GM18951 (cell line): Measurements from ENCODE around the gene GRID1.

Source experiments
- POLR2A ChIP-seq: IDR thresholded peaks from 4 replicates; pipeline ENCODE4 v1.6.1; 2011; ENCODE audit warnings: mild to moderate bottlenecking; ENCODE audit not compliant: insufficient read length, insufficient read depth; ENCODE audit errors: extremely low read depth
- in situ Hi-C: fragments of 300-500 bp; cut with MboI; formaldehyde crosslinking; loops from one replicate; pipeline ENCODE4 v1.12.0; 2022; ENCODE audit warnings: low sequenced_read_pairs, mixed read lengths, inconsistent platforms; ENCODE audit not compliant: unreplicated experiment

The GRID1 gene

DNA sequence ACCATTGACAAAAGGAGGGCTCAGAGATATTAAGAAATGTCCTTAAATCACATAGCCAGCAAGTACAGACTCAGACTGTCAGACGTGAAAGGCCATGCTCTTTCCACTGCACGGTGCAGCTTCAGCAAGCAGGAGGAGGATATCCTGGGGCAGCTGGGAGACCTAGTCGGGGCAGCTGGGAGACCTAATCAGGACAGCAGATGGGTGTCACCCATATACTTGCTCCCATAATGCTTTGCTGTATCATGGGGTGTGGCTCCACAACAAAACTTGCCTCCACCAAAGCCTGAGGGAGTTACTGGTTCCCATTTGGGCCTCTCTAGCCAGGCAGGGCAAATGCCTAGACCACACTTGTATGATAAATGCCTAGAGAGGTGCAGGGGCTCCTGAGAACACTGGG is 55.4 kb downstream of the GRID1 start:
- no peak for TF ChIP-seq POLR2A
- in situ Hi-C loops = no loop called here

GRCh38 chr10:86310702-86311101 is 55.9 kb downstream of the GRID1 start:
- no peak for TF ChIP-seq POLR2A
- in situ Hi-C loops = no loop called here

DNA sequence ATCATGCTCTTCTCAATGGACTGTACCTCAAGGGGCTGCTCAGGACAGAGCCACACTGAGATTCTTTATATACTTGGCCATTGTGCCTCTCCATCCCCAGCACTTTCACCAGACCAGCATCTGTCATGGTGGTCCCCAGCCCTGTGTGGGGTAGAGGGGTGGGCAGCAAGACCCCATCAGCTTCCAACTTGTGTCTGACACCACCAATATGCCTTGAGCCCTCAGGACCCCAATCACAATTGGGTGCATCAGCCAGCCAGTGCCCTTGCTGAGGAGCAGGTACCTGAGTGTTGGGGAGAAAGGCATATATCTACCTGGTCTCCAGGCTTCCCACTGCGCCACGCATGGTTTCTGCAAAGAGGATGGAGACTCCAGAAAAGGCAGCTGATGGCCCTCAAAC is 56.3 kb downstream of the GRID1 start:
- TF ChIP-seq POLR2A = no peak
- in situ Hi-C loops = no loop called here

- in situ Hi-C loops = no loop called here
- TF ChIP-seq POLR2A = no peak
These were observed 58.5 kb downstream of the GRID1 start for GRCh38 chr10:86308056-86308455.

- TF ChIP-seq POLR2A = no peak
- in situ Hi-C loops = no loop called here
These were observed 59.8 kb downstream of the GRID1 start for GRCh38 chr10:86306628-86307278.

DNA sequence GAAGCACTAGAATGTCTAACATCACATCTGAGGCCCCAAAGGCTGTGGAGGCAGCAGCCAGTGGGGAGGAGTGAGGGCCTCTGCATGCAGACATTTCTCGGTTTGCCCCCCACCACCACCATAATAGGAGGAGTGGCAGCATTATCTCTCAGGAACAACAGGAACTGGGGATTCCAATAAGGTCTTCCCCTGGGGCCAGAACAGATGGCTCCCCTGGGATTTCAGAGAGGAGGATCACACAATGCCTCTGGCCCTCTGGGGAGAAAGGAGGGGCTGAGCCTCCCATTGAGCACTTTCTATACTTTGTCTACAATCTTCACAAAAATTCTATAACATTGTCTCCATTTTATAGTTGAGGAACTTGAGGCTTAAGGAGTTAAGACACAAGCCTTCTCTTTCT is 61.1 kb downstream of the GRID1 start:
- no peak for TF ChIP-seq POLR2A
- in situ Hi-C loops = no loop called here

DNA sequence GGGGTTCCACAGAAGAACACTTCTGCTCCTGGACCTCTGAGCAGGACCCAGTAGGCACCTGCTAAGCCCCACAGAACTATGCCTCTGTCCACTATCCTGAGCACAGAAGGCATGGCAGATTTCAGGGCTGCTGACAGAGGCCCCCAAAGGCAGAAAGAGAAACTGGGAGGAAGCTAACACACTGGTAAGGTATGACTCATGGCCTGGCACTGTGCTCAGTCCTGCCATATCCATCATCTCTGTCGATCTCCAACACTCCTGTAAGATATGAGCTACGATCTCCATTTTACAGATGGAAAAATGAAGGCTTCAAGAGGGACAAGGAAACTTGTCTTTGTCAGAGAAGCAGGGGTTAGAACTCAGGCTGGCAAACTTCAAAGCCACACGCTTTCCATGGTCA is 62.2 kb downstream of the GRID1 start:
- TF ChIP-seq POLR2A = no peak
- in situ Hi-C loops = no loop called here

DNA sequence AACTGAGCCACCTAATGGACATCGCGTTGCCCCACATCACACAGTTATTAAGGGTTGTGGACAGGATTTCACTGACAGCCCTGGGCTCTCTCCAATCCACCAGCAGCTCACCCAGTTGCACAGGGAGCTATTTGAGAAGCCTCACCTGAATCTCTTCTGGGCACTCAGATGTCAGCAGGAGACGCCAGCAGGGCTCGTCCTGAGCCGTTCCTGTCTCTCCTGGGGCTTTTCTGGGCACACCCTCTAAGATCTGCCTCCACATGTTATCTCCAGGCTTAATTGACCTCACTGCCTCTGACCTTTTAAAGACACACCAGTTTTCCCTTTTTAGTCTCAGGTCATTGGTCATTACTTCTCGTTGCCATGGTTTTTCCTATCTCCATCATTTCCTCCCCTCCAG is 63.0 kb downstream of the GRID1 start:
- in situ Hi-C loops = no loop called here
- TF ChIP-seq POLR2A = no peak

DNA sequence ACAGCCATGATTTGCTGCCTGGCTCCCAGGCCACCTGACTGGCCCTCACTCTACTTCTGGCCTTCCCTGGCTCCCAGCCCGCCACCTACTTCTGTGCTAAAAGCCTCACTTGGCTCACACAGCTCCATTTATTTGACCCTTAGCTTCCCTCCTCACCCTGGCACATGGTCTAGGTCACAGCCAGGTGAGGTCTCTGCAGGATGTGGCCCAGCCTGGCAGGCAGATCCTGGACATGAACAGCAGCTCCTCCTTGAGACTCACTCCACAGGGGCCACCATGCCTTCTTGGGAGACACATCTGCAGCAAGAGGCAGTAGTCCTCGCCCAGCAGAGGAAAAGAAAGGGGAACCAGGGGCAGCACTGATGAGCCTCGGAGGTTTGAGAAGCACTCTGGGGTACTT is 64.6 kb downstream of the GRID1 start:
- no peak for TF ChIP-seq POLR2A
- in situ Hi-C loops = no loop called here

- TF ChIP-seq POLR2A = no peak
- in situ Hi-C loops = no loop called here
These were observed 65.4 kb downstream of the GRID1 start for GRCh38 chr10:86300931-86301830.

- in situ Hi-C loops = no loop called here
These were observed 66.1 kb downstream of the GRID1 start for GRCh38 chr10:86300399-86300925.

GRCh38 chr10:86299562-86299961 is 67.0 kb downstream of the GRID1 start:
- in situ Hi-C loops = no loop called here
- TF ChIP-seq POLR2A = no peak

More at GRCh38 chr10:86300399-86300925, 66.1 kb downstream of the GRID1 start:
- TF ChIP-seq POLR2A = no peak

DNA sequence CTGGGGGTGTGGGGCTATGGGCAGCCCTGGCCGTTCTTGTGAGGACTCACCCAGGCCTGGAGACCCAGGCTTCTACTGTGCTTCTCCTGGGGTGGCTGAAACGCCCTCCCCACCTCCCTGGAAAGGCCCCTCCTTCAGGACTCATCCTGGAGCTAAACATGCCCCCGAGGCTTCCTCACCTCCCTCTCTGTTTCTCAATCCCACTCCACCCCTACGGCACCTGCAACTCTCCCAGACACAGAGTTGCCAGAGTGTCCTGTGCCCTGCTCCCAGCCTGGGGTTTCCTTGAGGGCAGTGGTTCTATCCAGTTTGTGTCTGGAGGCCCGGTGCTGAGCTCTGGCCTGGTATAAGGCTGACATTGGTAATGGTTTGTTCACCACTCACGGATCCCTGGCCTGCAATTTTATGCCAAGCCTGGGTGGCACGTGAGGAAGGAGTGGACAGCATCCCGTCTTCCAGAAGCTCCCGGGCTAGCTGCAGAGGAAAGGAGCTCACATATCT is 68.0 kb downstream of the GRID1 start:
- in situ Hi-C loops = no loop called here
- no peak for TF ChIP-seq POLR2A
